Measurements from ENCODE around the gene RAD51B.

DNA sequence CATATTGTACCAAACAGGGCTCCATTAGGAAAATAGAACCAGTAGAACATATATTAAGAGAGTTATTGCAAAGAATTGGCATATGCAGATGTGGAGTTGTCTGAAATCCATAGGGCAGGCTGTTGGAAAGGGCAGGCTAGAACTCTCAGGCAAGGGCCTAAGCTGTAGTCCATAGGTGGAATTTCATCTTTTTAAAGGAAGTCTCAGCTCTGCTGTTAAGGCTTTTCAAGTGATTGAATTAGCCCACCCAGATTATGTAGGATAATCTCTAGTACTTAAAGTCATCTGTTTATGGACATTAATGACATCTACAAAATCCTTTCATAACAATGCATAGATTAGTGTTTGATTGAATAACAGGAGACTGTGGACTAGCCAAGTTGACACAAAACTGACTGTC lies 59.4 kb downstream of the RAD51B start:
- TF ChIP-seq, protein P1, sequence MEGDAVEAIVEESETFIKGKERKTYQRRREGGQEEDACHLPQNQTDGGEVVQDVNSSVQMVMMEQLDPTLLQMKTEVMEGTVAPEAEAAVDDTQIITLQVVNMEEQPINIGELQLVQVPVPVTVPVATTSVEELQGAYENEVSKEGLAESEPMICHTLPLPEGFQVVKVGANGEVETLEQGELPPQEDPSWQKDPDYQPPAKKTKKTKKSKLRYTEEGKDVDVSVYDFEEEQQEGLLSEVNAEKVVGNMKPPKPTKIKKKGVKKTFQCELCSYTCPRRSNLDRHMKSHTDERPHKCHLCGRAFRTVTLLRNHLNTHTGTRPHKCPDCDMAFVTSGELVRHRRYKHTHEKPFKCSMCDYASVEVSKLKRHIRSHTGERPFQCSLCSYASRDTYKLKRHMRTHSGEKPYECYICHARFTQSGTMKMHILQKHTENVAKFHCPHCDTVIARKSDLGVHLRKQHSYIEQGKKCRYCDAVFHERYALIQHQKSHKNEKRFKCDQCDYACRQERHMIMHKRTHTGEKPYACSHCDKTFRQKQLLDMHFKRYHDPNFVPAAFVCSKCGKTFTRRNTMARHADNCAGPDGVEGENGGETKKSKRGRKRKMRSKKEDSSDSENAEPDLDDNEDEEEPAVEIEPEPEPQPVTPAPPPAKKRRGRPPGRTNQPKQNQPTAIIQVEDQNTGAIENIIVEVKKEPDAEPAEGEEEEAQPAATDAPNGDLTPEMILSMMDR (conservative IDR thresholded peaks at IDR 0.05) = no peak
- no peak for TF ChIP-seq ZFX (IDR thresholded peaks at IDR 0.05)

Data from C4-2B (cell line).